H9 (cell line): ENCODE data around the gene PDS5B. TPM values are rescaled to one million over a fixed set of nuclear protein-coding genes. Genes with fewer than 3 reads are reported as not detected.

Experiments
- DNase-seq: peaks from one replicate; pipeline ENCODE4 v3.0.0-alpha.2; 2017
- H2AFZ ChIP-seq: one replicate; pipeline ENCODE4 v1.6.1; 2013; ENCODE audit warnings: mild to moderate bottlenecking, low read length, control low read depth, moderate library complexity
- H2AK5ac ChIP-seq: 2 replicates; pipeline ENCODE4 v1.6.1; 2013; ENCODE audit warnings: low read length, control low read depth, mixed read lengths; ENCODE audit not compliant: insufficient read length
- H2BK120ac ChIP-seq: one replicate; pipeline ENCODE4 v1.6.1; 2013; ENCODE audit warnings: low read depth, mild to moderate bottlenecking, low read length, control low read depth, inconsistent platforms; ENCODE audit not compliant: poor library complexity, severe bottlenecking
- H2BK12ac ChIP-seq: 2 replicates; pipeline ENCODE4 v1.6.1; 2013; ENCODE audit warnings: low read length, control low read depth, mixed read lengths, low read depth; ENCODE audit not compliant: insufficient read length
- H2BK15ac ChIP-seq: 2 replicates; pipeline ENCODE4 v1.6.1; 2013; ENCODE audit warnings: low read depth, low read length, control low read depth
- H2BK20ac ChIP-seq: one replicate; pipeline ENCODE4 v1.6.1; 2013; ENCODE audit warnings: low read depth, mild to moderate bottlenecking, low read length, control low read depth, inconsistent platforms; ENCODE audit not compliant: poor library complexity, severe bottlenecking
- H2BK5ac ChIP-seq: 2 replicates; pipeline ENCODE4 v1.6.1; 2013; ENCODE audit warnings: low read length, control low read depth, mixed read lengths; ENCODE audit not compliant: insufficient read length
- H3K14ac ChIP-seq: 2 replicates; pipeline ENCODE4 v1.6.1; 2013; ENCODE audit warnings: low read length, control low read depth; ENCODE audit not compliant: insufficient read depth
- H3K18ac ChIP-seq: 2 replicates; pipeline ENCODE4 v1.6.1; 2013; ENCODE audit warnings: low read depth, mild to moderate bottlenecking, mixed read lengths, low read length, control low read depth; ENCODE audit not compliant: insufficient read length
- H3K23ac ChIP-seq: 2 replicates; pipeline ENCODE4 v1.6.1; 2013; ENCODE audit warnings: low read length, control low read depth, mixed read lengths, low read depth; ENCODE audit not compliant: insufficient read length
- H3K23me2 ChIP-seq: 2 replicates; pipeline ENCODE4 v1.6.1; 2013; ENCODE audit warnings: low read depth, mild to moderate bottlenecking, mixed read lengths, low read length, control low read depth; ENCODE audit not compliant: insufficient read length, poor library complexity, severe bottlenecking
- H3K27ac ChIP-seq: 2 replicates; pipeline ENCODE4 v1.5.1; 2013; ENCODE audit warnings: low read length, control low read depth, mixed read lengths, low read depth; ENCODE audit not compliant: insufficient read length
- H3K27me3 ChIP-seq: 2 replicates; pipeline ENCODE4 v1.6.1; 2013; ENCODE audit warnings: low read length, control low read depth, inconsistent platforms; ENCODE audit not compliant: insufficient read depth
- H3K4ac ChIP-seq: 2 replicates; pipeline ENCODE4 v1.6.1; 2013; ENCODE audit warnings: low read depth, mild to moderate bottlenecking, control low read depth, inconsistent platforms, low read length, moderate library complexity
- H3K4me1 ChIP-seq: 2 replicates; pipeline ENCODE4 v1.6.1; 2013; ENCODE audit warnings: low read length, control low read depth, inconsistent platforms; ENCODE audit not compliant: insufficient read depth
- H3K4me2 ChIP-seq: 2 replicates; pipeline ENCODE4 v1.6.1; 2013; ENCODE audit warnings: low read length, control low read depth, mixed read lengths; ENCODE audit not compliant: insufficient read length, insufficient read depth
- H3K56ac ChIP-seq: 2 replicates; pipeline ENCODE4 v1.6.1; 2013; ENCODE audit warnings: low read depth, mild to moderate bottlenecking, mixed read lengths, low read length, control low read depth; ENCODE audit not compliant: insufficient read length
- H3K79me1 ChIP-seq: 2 replicates; pipeline ENCODE4 v1.6.1; 2013; ENCODE audit warnings: low read depth, mild to moderate bottlenecking, moderate library complexity, low read length, control low read depth, inconsistent platforms; ENCODE audit not compliant: insufficient read depth, poor library complexity, severe bottlenecking
- H3K79me2 ChIP-seq: 2 replicates; pipeline ENCODE4 v1.6.1; 2013; ENCODE audit warnings: low read length, control low read depth, inconsistent platforms; ENCODE audit not compliant: insufficient read depth
- H3K9ac ChIP-seq: 2 replicates; pipeline ENCODE4 v1.6.1; 2013; ENCODE audit warnings: low read length, control low read depth, mixed read lengths; ENCODE audit not compliant: insufficient read length; ENCODE audit errors: extremely low read depth
- H3K9me3 ChIP-seq: one replicate; pipeline ENCODE4 v1.6.1; 2013; ENCODE audit warnings: low read depth, low read length, inconsistent platforms; ENCODE audit not compliant: control insufficient read depth
- H3T11ph ChIP-seq: one replicate; pipeline ENCODE4 v1.6.1; 2013; ENCODE audit warnings: mild to moderate bottlenecking, low read length, control low read depth, inconsistent platforms
- H4K20me1 ChIP-seq: one replicate; pipeline ENCODE4 v1.6.1; 2013; ENCODE audit not compliant: control insufficient read depth, insufficient read length, insufficient read depth
- H4K5ac ChIP-seq: 2 replicates; pipeline ENCODE4 v1.6.1; 2013; ENCODE audit warnings: low read depth, mild to moderate bottlenecking, mixed read lengths, low read length, control low read depth; ENCODE audit not compliant: insufficient read length
- H4K8ac ChIP-seq: replicated peaks from 2 replicates; pipeline ENCODE4 v1.6.1; 2013; ENCODE audit warnings: low read length, control low read depth, mixed read lengths, low read depth; ENCODE audit not compliant: insufficient read length
- H4K91ac ChIP-seq: 2 replicates; pipeline ENCODE4 v1.6.1; 2013; ENCODE audit warnings: low read depth, mild to moderate bottlenecking, moderate library complexity, mixed read lengths, low read length, control low read depth; ENCODE audit not compliant: insufficient read length
- H3K27ac Mint-ChIP-seq, 3 experiments: 2 replicates in 2 of 3; 3 replicates in 1 of 3; pipeline ENCODE4 v1.8.0; 2020 to 2021; ENCODE audit warnings: mixed read lengths in 3 of 3, mild to moderate bottlenecking in 1 of 3, moderate library complexity in 1 of 3
- H3K27me3 Mint-ChIP-seq: 2 replicates; pipeline ENCODE4 v1.8.0; 2021; ENCODE audit warnings: low read depth, mild to moderate bottlenecking, moderate library complexity, mixed read lengths
- H3K36me3 Mint-ChIP-seq, 3 experiments: 2 replicates in 2 of 3; 3 replicates in 1 of 3; pipeline ENCODE4 v1.8.0; 2020 to 2021; ENCODE audit warnings: low read depth in 3 of 3, mixed read lengths in 3 of 3; ENCODE audit not compliant: insufficient read depth in 1 of 3
- H3K4me1 Mint-ChIP-seq, 2 experiments: 2 replicates each; pipeline ENCODE4 v1.8.0; 2020; ENCODE audit warnings: mixed read lengths in 2 of 2
- H3K4me3 Mint-ChIP-seq, 2 experiments: 2 replicates in 1 of 2; 3 replicates in 1 of 2; pipeline ENCODE4 v1.8.0; 2020 to 2021; ENCODE audit warnings: mild to moderate bottlenecking in 2 of 2, mixed read lengths in 2 of 2, moderate library complexity in 1 of 2
- H3K9me3 Mint-ChIP-seq, 2 experiments: 2 replicates in 1 of 2; 3 replicates in 1 of 2; pipeline ENCODE4 v1.8.0; 2020; ENCODE audit warnings: mild to moderate bottlenecking in 2 of 2, mixed read lengths in 2 of 2, moderate library complexity in 1 of 2
- CTCF ChIP-seq: fragments of 200-600 bp; sonication (generic); conservative IDR thresholded peaks from 3 replicates; pipeline ENCODE4 v1.8.0; 2021; ENCODE audit warnings: antibody characterized with exemption, mild to moderate bottlenecking
- total RNA-seq: library from RNA; stranded (reverse); gene quantifications from 2 replicates; pipeline ENCODE4 v1.2.1, GENCODE V29; 2021

PDS5B gene
- total RNA-seq, 1 experiment from 2014 or later = 50.0 TPM

DNA sequence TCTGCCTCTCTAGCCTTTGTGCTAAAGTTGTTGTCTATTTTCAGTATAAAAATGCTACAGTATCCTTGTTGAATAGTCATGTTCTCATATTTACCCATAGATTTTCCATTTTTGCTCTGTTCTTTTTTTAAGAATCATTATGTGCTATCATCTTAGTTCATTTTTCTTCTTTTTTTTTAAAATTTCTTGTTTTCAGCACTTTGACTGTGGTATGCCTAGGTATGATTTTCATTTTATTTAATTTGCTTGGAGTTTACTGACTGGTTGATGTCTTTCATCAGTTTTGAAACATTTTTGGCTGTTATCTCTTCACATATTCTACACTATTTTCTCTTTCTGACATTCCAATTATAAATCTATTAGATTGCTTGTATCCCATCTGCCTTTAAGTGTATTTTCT is 192.9 kb downstream of the PDS5B start:
- Histone ChIP-seq H3K79me2 (no peaks in the 10 kb centered on the region), H2AFZ (no peak overlapping the region), H3K27ac (no peak overlapping the region), H3K9me3 (no peaks in the 10 kb centered on the region), H4K5ac (no peak overlapping the region), H2BK12ac (no peak overlapping the region), H2BK20ac (no peak overlapping the region), H3T11ph (no peak overlapping the region), H3K18ac (no peak overlapping the region), H3K79me1 (no peaks in the 10 kb centered on the region), H3K27me3 (no peaks in the 10 kb centered on the region), H3K4ac (no peak overlapping the region), H3K23ac (no peak overlapping the region), H3K4me2 (no peak overlapping the region), H3K23me2 (no peaks in the 10 kb centered on the region), H2BK120ac (no peak overlapping the region), H3K14ac (no peak overlapping the region), H4K8ac (no peak overlapping the region), H3K56ac (no peak overlapping the region), H3K4me1 (no peaks in the 10 kb centered on the region), H3K9ac (no peak overlapping the region), H2AK5ac (no peak overlapping the region), H4K20me1 (no peaks in the 10 kb centered on the region), H2BK5ac (no peak overlapping the region), H4K91ac (no peak overlapping the region), H2BK15ac (no peak overlapping the region)
- no peak for TF ChIP-seq CTCF
- Mint-ChIP-seq H3K36me3 (peaks cover 16 to 36% (median 17%) of the 10 kb centered on the region in 3 experiments), H3K27ac (no peak overlapping the region), H3K9me3 (peaks cover 2 to 4% of the 10 kb centered on the region in 2 experiments; a peak in 2 of 5 replicates), H3K4me3 (no peak overlapping the region), H3K4me1 (no peaks in the 10 kb centered on the region), H3K27me3 (no peaks in the 10 kb centered on the region)
- DNase-seq = no peak
